Tibial artery (tissue), 4 donors: ENCODE measurements around the gene KLF16.

ENCODE experiments used
- DNase-seq, 2 donors: peaks; one replicate each; pipeline ENCODE4 v3.0.0-alpha.2; 2019
- H3K27ac ChIP-seq, 2 donors: fragments of 200-600 bp; sonication (generic) in 1 of 2; 1 replicate in 1 of 2; 2 replicates in 1 of 2; pipeline ENCODE4 v1.5.1; 2018 to 2019; ENCODE audit warnings: mild to moderate bottlenecking in 1 of 2
- H3K27me3 ChIP-seq, 2 donors: fragments of 200-600 bp; sonication (generic) in 1 of 2; one replicate each; pipeline versions ENCODE4 v1.5.1 to v1.6.0; 2016 to 2019
- H3K36me3 ChIP-seq, 3 donors: fragments of 200-600 bp; sonication (generic) in 2 of 3; one replicate each; pipeline ENCODE4 v1.5.1; 2016 to 2019; ENCODE audit warnings: mild to moderate bottlenecking in 2 of 3
- H3K4me1 ChIP-seq, 4 donors: fragments of 200-600 bp; sonication (generic) in 2 of 4; 1 replicate in 3 of 4; 2 replicates in 1 of 4; pipeline ENCODE4 v1.5.1; 2016 to 2019
- H3K4me3 ChIP-seq, 2 donors: fragments of 200-600 bp; sonication (generic) in 1 of 2; 1 replicate in 1 of 2; 2 replicates in 1 of 2; pipeline ENCODE4 v1.5.1; 2018 to 2019; ENCODE audit warnings: mild to moderate bottlenecking in 2 of 2
- H3K9me3 ChIP-seq, 3 donors: fragments of 200-600 bp; sonication (generic) in 1 of 3; one replicate each; pipeline ENCODE4 v1.5.1; 2016 to 2019
- intact Hi-C: fragments of 100-400 bp; cut with DNase I; formaldehyde crosslinking; loops from one replicate; pipeline ENCODE4 v1.15.0; 2023; ENCODE audit warnings: low total_unique reads
- TF ChIP-seq, protein P1 (sequence below), 2 experiments: fragments of 200-600 bp in 1 of 2; fragments of 450-650 bp in 1 of 2; IDR thresholded peaks; one replicate each; pipeline ENCODE4 v1.5.1; 2017 to 2019; ENCODE audit warnings: antibody characterized with exemption in 2 of 2, mild to moderate bottlenecking in 1 of 2, moderate library complexity in 1 of 2

The KLF16 gene

DNA sequence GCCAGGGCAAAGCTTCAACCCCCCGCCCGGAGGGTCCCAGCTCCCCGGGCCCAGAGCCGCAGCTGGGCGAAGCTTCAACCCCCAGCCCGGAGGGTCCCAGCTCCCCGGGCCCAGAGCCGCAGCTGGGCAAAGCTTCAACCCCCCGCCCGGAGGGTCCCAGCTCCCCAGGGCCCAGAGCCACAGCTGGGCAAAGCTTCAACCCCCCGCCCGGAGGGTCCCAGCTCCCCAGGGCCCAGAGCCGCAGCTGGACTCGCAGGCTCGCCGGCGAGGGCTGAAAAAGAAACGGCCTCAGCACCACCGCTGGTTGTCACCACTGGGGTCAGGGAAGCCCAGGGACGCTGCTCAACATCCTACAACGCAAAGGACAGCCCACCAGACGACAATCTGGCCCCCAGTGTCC is 20.3 kb downstream of the KLF16 start:
- intact Hi-C loops: no loop called here
- no peak for DNase-seq
- TF ChIP-seq, protein P1, sequence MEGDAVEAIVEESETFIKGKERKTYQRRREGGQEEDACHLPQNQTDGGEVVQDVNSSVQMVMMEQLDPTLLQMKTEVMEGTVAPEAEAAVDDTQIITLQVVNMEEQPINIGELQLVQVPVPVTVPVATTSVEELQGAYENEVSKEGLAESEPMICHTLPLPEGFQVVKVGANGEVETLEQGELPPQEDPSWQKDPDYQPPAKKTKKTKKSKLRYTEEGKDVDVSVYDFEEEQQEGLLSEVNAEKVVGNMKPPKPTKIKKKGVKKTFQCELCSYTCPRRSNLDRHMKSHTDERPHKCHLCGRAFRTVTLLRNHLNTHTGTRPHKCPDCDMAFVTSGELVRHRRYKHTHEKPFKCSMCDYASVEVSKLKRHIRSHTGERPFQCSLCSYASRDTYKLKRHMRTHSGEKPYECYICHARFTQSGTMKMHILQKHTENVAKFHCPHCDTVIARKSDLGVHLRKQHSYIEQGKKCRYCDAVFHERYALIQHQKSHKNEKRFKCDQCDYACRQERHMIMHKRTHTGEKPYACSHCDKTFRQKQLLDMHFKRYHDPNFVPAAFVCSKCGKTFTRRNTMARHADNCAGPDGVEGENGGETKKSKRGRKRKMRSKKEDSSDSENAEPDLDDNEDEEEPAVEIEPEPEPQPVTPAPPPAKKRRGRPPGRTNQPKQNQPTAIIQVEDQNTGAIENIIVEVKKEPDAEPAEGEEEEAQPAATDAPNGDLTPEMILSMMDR (IDR thresholded peaks at IDR 0.05): no peak
- Histone ChIP-seq H3K27ac (no peak overlapping the region), H3K36me3 (peaks cover 0 to 17% (median 0%) of the 10 kb centered on the region in 3 donors), H3K27me3 (no peaks in the 10 kb centered on the region), H3K4me3 (no peak overlapping the region), H3K4me1 (peaks cover 0 to 79% (median 56%) of the 10 kb centered on the region in 4 donors), H3K9me3 (no peaks in the 10 kb centered on the region)

DNA sequence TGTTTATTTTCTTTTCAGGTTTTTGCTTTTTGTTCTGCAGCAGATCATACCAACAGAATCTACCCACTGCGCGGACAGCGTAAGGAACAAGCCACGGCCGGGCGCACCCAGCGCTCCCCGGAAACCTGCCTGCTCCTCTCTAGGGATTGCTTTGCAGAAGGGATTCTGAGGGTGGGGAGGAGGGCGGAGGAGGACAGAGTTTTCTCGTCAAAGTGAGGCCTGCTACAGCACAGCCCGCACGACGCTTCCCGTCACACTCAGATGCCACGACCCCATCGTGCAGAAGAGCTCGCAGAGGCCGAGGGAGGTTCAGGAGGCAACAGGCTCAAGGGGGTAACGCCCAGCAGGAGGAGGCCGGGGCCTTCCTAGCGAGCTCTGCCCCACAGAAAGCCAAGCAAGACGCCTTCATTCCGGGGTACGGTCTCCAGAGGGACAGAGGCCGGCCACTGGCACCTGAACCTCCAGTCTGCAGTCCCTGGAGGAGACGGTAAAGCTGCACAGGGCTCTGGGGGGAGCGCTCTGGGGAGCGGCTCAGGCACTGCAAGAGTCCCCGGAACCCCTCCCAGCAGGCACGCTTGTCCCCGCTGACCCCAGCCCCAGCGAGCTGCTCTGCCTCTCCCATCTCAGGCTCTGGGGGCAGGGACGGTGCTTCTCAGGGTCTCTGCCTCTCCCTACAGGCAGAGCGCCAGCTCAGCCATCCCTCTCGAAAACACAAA is 22.0 kb downstream of the KLF16 start:
- peaks cover 0 to 78% (median 48%) of the 10 kb centered on the region in 4 donors for H3K4me1 ChIP-seq
- no peak for DNase-seq
- TF ChIP-seq, protein P1 (IDR thresholded peaks at IDR 0.05): no peak

DNA sequence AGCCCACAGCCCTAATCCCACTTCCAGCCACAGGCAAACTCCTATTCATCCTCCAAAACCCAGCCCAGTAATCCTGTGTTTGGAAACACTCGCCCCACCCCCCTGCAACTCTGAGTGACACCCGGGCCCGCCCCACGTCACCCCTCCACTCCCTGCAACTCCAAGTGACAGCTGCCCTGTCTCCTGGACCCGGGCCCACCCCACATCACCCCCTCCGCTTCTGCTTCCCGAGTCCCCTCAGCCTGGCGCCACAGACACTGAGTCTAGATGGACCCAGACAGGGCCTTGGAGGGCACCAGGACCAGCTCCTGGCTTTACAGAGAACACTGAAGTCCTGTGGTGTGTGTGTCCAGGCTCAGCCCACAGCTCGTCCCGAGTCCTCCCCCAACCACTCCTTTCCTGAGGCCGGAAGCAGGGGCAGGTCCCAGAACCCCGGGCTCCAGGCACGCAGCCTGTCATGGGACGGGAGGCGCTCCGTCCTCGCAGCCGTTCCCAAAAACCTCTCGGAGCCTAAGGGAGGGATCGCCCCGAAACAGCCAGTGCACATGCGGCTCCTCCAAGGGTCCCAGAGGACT is 22.8 kb downstream of the KLF16 start:
- Histone ChIP-seq H3K4me3 (no peak overlapping the region), H3K4me1 (peaks cover 0 to 71% (median 41%) of the 10 kb centered on the region in 4 donors), H3K27ac (no peak overlapping the region), H3K9me3 (no peaks in the 10 kb centered on the region), H3K27me3 (no peaks in the 10 kb centered on the region), H3K36me3 (peaks cover 0 to 13% (median 0%) of the 10 kb centered on the region in 3 donors)
- intact Hi-C loops: no loop called here
- TF ChIP-seq, protein P1 (IDR thresholded peaks at IDR 0.05): no peak
- DNase-seq: no peak

More for the DNA sequence above, 22.0 kb downstream of the KLF16 start:
- Histone ChIP-seq H3K9me3 (no peaks in the 10 kb centered on the region), H3K27ac (no peak overlapping the region), H3K27me3 (no peaks in the 10 kb centered on the region), H3K36me3 (peaks cover 0 to 17% (median 0%) of the 10 kb centered on the region in 3 donors), H3K4me3 (no peak overlapping the region)
- intact Hi-C loops: no loop called here

DNA sequence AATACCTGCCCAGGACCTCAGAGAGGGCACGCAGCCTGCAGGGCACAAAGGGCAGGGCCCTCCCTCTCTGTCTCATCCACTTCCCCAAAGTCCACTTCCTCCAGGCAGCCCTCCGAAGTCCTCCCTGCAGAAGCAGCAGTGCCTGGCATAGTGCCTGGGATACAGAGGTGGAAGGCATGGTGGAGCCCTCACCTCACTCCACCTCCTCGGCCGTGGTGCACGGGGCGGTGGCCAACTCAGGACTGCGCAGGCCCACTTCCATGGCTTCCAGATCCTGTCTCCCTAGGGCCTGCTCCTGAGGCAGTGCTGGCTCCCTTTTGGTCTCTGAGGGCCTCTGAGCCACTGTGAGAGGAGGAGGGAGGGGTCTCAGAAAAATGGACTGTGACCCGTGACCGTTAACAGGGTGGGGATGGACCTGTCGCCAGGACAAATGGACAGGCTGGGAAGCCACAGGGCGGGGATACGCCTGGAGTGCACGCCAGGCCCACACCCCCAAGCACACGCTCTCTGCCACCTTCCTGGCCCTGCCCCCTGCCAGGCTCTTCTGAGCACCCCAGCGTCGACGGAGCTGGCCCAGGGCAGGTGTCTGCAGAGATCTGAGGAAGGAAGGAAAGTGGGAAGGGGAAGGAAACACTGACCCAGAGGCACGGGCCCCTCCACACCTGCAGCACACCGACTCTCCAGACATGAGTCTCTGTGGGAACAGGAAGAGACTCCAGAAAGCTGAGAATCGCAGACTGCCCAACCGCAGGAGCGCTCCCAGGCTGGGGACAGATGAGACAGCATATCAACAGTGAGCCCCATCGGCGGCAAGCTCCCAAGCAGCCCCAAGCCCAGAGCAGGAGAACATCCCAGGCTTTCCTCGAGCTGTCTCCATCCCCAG is 23.5 kb downstream of the KLF16 start:
- peaks cover 0 to 69% (median 34%) of the 10 kb centered on the region in 4 donors for H3K4me1 ChIP-seq
- peaks cover 0 to 12% (median 0%) of the 10 kb centered on the region in 3 donors for H3K36me3 ChIP-seq
- no peaks in the 10 kb centered on the region for H3K9me3 ChIP-seq
- H3K27me3 ChIP-seq: no peaks in the 10 kb centered on the region
- no peak for DNase-seq
- no peak overlapping the region for H3K4me3 ChIP-seq
- TF ChIP-seq, protein P1 (IDR thresholded peaks at IDR 0.05): no peak
- H3K27ac ChIP-seq: no peak overlapping the region
- intact Hi-C loops: no loop called here

DNA sequence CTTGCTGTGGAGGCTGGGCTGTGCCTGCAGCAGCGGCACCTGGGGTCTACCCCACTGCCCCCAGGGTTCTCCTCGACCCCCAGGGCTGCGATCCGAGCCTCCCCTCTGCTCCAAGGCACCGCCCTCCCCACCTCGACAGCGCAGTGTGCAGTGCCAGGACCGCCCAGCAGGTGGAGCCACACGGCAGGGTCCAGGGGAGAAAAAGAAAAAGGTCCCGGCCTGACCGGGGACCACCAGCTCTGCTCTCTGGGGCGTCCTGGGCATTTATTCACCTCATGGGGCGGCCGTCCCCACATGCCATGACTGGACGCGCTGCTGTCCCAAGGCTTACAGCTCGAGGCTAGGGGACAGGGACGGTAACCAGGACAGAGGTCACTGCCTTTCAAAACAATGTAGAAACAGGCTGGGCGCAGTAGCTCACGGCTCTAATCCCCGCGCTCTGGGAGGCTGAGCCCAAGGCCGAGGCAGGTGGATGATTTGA is 25.7 kb downstream of the KLF16 start:
- Histone ChIP-seq H3K4me3 (no peak overlapping the region), H3K9me3 (no peaks in the 10 kb centered on the region), H3K36me3 (peaks cover 0 to 12% (median 0%) of the 10 kb centered on the region in 3 donors), H3K27ac (no peak overlapping the region), H3K27me3 (no peaks in the 10 kb centered on the region), H3K4me1 (peaks cover 0 to 55% (median 13%) of the 10 kb centered on the region in 4 donors)
- intact Hi-C loops: no loop called here
- no peak for DNase-seq
- TF ChIP-seq, protein P1 (IDR thresholded peaks at IDR 0.05): peak; percentile 52 to 76
